Measurements from ENCODE around the gene CBX7.

The CBX7 gene

DNA sequence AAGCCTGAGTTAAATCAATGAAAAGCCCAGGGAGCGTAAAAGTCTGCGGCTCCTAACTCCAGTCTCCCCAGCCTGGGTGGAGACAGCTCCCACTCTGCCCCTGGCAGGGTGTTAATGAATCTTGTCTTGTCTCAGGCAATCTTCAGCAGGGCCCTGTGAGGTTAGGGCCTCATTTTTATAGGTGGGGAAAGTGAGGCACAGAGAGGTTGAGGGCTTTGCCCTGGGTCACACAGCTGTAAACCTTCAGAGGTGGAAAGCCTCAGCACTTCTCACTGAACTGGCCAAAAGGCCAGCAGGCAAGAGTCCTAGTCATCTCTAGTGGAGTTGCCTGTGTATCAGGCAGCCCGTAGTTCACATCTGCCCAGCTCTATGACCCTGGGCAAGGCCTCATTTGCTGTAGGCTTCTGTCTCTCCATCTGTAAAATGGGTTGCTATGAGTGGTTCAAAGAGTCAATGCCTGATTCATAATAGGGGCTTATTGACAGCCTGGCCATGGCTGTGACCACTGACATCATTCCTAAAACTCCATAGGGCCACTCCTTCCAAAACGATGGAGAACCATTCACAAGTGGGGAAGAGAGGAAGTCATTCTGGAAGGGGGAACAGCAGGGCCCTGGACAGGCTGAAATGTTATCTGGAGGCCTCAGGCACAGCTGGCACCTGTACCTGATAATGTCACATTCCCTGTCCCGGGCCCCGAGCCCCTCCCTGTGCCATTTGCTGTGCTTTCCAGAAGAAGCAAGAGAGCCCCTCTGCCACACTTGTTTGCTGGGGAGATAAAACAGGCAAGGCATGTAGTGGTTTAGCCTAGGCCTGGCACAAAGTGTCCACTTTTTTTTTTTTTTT lies 6.0 kb downstream of the CBX7 start:
- DNase-seq = no peak

DNA sequence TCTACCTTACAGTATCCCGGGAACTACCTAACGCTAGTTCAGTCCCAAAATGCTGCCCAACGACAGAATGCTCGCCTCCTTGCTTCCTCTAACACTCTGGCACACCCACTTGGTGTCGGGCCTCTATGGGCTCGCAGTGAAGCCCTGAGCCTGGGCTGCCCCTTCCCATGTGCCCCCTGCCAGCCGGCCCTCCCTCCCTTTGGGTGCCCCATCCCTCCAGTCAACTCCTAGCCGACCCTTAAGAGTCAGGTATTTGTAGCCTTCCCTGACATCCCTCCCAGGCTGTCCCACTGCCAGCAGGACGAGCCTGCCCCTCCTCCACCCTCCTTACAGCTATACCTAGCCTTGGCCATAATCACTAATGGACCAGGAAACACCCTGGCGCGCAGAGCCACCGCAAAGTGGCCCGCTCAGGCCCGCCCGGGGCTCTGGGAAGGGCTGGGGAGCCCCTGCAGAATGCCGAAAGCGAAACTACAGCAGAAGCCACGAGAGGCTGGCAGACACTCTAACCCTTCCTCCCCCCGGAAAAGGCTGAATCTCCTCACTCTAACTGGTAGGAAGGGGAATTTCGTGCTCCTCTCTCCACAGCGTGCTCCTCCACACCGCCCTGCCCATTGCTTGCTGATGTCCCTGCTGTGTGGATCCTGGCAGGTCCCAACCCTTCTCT lies 8.2 kb downstream of the CBX7 start:
- peak; percentile 53 for DNase-seq

DNA sequence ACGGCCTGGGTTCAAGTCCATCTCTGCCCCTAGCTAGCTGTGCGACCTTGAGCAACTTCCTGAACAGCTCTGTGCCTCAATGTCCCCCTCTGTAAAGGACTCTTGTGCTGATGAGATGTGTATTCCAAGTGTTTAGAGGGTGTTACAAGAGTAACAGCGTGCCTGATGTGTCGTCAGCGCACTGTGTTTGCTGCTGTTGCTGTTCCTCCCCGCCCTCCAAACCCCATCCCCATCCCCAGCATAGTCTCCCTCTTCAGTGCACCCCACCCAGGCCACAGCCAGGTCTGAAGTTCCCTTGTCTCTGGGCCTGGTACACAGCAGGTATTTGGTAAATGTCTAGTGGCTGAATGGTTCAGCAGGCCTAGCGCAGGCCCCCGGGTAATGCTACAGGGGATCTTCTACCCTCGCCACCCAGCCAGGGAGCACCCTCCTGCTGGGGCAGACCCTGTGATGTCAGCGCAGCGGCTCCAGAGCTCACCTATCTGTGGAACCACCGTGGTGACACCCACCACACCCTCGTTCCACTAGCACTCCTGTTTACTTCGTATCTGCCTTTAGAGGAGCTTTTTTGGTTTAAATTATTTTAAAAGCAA lies 10.3 kb downstream of the CBX7 start:
- DNase-seq = no peak

DNA sequence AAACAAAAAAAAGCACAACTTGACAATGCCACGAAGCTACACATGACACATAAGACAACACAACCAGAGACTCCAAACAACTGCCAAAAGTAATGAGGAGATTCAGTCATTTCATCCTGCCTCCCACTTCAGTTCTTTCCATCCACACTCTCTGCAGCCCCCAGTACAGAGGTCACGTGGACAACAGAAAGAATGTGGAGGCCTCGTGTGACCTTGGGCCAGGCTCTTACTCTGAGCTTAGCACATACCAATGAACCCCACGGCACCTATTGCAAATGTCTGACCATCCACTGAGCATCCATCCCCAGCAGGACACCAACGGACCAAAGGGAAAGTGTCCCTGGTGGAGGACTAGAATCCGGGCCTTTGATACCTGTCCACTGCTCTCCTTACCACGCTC lies 12.5 kb downstream of the CBX7 start:
- DNase-seq = no peak

DNA sequence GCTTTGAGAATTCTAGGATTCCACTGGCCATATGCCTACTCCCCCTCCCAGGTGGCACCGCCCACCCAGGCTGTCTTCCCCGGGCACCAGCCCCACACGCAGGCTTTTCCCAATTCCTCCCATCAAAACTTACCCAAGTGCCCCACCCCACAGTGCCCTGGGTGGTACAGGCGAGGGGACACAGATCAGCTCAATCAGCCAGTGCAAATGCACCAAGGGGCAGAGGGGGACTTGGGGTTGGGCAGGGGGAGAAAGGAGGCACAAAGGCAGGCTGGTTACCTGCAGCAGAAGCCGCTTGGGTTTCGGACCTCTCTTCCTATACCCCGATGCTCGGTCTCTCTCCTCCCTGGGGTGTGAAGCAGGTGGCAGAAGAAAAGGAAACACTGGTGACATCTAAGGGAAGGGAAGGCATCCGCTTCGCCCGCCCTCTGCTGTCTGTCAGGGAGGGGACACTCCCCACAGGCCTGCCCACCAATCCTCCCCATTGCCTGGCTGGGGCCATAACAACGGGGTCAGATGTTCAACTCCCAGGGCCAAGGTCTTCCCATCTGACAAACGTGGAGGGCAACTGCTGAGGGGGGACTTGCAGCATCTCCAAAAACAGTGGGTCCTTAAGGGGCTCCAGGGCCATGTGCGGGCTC lies 14.0 kb downstream of the CBX7 start:
- no peak for DNase-seq

DNA sequence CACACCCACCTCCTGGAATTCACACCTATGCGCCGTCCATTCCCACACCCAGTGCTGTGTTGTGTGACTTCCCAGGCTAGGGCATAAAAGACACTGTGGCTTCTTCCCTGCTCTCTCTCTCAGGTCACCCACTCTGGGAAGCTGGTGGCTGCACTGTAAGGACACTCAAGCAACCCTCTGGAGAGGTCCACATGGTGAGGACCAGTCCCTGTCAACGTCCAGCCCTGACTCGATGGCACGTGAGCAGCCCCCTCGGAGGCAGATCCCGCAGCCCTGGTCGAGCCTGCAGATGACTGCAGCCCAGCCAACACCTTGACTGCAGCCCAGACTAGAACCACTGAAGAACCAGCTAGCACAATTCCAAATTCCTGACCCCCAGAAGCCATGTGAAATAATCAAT lies 16.2 kb downstream of the CBX7 start:
- no peak for DNase-seq

DNA sequence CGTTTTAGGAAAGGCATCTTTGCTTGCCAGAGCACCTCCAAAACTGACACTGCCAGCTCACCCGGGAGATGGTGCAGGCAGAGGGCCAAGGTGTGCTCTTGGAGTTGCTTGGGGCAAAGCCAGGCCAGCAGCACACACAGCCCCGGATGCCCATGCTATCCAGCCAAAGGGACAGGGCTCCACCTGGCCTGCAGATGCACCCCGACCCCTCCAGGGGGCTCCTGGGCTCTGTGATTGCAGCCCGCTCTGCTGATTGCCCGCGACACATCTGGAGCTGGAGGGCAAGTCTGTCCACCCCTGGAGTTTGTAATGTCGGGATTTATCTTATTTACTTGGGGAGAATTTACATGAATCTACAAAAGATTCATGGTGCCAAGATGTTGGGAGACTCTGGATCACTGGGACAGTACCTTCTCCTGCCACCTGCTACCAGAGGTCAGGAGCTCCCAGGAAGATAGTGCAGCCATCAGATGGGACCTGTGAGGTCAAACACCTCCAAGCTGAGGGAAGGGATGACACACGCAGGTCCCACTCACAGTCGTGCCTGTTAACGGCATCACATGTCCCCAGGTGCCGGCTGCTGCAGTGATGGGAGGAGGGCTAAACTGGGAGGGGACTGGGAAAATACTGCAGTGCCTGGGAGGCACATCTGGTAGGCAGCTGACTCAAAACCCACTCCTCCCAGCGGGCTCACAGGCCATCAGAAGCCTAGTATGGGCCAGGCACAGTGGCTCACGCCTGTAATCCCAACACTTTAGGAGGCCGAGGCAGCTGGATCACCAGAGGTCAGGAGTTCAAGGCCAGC lies 17.2 kb downstream of the CBX7 start:
- DNase-seq = peak; percentile 57

DNA sequence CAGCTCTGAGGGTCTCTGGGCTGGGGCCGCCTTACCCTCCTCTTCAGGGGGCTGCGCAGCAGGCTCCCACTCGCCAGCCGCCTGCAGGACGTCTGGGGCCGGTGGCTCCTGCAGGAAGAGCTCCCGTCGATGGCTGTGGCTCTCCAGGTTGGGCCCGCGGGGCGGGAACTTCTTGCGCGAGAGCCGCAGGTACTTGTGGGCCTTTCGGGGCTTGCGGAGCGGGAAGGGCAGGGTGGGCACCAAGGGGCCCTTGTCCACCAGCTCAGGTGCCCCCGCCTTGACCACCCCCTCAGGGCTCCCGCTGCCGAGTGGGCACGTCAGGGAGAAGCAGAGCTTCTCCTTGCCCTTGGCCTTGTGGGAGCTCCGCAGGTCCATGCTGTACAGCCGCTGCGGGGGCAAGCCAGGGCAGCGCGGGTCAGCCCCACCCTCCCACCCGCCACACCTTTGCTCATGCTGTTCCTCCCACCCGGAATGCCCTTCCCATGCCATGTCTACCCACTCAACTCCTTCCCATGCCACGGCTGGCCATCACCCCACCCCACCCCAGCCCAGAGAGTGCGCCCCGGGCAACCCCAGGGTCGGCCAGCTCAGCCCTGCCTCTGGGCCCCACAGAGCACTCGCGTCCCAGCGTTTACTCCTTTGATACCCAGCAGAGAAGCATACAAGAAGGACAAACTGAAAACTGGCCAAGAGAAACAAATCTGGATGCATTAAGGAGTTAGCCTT lies 18.0 kb downstream of the CBX7 start:
- no peak for DNase-seq

DNA sequence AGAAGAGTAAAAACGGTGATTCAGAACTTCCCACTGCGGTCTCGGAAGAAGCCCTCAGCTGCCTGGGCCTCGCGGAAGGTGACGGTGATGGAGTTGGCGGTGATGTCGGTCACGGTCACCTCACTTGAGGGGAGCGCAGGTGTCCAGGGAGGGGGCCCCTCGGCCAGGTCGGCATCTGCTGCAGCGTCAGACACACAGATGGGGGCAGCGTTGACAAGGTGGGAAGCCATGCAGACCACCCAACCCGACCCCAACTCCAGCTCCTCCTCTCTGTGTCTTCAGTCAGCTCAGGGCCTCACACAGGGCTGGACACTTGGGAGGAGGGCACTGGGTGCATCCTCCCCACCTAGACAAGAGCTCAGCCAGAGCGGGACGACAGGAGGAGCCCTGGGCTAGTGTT lies 18.6 kb downstream of the CBX7 start:
- DNase-seq = no peak

DNA sequence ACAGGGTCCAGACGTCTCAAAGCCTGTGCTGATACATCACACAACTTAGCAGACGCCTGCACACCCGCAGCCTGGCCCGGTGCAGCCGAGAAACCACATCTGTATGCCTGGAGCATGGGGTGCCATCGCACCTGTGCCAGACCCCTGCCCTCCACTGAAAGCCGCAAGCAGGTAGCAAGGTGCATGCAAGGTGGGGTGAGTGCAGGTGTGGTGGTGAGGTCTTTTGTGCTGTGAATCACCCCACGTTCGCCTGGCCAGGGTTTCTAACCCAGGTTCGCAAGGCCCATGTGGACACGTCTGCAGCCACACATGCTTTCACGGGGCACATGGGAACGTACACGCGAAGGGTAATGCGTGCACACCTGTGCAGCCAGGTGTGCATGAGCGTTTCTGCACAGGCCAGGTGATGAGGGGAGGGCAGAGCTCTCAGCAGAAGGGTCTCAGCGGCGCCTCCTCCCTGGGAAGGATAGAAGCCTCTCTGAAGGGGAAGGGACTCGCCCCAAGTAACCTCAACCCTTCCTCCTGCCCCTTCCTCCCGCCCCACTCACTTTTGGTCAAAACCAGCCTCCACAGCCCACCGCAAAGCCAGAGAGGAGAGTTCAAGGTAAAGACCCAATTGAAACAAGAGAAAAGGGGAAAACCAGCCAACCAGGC lies 19.5 kb downstream of the CBX7 start:
- no peak for DNase-seq

DNA sequence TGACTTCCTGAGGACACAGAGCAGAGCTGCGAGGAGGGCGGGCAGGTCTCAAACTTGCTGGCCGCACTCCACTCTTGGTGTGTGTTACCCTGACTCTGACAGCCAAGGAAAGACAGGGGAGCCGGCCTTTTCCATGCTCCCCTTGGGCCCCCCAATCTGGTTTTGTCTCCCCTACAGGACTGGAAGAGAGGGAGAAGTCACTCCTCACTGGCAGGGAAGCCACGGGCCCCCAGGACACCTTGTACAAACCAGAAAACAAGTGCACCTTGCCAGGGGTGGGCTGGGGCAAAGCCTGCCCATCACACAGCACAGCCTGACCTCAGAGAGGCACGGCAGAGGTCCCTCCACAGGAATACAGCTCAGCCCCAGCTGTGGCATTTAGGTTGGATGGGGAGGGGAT lies 20.2 kb downstream of the CBX7 start:
- no peak for DNase-seq

DNA sequence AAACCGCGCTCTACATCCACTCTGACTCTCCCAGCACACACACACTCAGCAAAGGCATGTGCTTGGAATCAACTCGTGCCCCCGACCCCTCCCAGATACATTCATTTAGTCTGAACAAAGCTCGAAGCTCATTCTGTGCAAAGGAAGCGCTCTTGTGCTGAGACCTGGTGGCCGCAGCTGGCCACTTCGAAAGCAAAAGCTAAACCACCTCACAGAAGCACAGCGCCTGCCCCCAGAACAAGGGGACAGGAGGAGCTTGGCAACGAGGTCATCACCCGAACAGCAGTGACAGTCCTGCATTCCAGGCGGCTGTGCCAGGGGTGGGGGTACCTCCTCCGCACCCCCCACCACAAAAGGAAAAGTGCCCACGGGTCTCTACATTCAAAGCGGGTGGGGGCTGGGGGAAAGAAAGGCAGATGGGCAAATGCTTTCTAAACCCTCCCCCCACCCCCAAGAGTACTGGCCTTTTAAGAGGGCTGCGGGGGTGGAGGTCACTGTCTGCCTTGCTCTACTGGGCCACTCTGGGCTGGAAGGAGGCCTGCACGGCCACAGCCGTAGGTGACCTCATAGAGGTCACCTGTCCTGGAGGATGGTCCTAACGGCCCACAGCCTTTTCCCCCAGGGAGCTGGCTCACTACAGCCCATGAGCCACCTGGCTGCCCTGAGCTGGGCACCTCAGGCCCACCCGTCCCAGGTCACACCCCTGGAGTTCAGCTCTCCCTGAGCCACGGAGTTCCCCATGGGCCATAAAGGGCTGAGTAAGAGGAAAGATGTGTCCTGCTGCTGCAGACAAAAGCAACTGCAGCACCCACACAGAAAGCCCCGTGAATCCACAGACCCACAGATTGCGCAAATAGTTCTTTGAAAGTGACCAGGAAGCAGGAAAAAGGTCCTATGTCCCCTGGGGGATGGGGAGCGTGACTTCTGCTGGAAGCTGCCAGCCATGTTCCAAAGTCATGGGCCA lies 21.3 kb downstream of the CBX7 start:
- no peak for DNase-seq

DNA sequence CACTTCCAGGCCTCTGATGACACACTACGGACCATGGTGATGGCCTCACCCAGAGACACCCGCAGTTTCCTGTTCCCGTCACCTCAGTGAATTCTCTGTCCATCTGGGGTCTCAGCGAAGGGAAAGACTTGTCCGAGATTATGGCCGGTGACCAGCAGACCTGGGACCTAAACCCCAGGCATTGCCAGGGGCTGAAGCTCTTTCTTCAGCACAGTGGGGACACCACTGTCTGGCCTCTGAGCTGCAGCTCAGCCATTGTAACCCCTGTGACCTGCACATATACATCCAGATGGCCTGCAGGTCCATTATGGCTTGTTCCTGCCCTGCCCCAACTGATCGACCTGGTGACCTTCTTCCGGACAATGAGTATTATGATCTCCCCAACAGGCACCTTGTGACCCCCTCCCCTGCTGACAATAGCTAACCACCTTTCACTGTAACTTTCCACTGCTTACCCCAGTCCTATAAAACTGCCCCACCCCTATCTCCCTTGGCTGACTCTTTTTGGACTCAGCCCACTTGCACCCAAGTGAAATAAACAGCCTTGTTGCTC lies 22.3 kb downstream of the CBX7 start:
- no peak for DNase-seq

DNA sequence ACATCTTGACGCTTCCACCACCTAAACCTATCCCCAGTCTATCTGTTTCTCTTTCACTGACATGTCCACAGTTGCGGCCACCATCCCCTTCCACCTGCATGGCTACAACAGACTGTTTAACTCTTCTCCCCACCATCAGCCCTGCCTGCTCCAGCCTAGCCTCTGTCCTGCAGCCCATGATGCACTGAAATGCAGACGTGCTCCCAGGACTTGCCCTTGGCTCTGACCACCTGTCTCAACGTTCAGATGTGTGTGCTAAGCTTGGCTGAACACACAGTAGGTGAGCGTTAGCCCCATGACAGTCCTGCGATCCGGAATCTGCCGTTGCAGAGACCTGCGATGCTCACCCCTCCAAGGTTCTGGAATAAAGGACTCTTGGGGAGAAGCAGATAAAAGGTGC lies 22.7 kb downstream of the CBX7 start:
- DNase-seq = no peak

DNA sequence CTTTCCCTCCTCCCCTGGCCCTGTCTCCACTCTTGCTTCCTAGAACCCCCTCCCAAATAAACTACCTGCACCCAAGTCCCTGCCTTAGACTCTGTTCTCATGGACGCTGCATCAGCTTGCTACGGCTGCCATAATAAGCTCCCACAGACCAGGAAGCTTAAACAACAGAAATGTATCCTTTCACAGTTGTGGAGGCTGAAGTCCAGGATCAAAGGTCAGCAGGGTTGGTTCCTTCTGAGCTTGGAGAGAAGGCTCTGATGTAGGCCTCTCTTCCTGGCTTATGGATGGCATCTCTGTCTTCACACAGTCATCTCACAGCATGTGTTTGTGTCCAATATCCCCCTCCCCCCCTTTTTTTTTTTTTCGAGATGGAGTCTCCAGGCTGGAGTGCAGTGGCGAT lies 23.4 kb downstream of the CBX7 start:
- DNase-seq = no peak

DNA sequence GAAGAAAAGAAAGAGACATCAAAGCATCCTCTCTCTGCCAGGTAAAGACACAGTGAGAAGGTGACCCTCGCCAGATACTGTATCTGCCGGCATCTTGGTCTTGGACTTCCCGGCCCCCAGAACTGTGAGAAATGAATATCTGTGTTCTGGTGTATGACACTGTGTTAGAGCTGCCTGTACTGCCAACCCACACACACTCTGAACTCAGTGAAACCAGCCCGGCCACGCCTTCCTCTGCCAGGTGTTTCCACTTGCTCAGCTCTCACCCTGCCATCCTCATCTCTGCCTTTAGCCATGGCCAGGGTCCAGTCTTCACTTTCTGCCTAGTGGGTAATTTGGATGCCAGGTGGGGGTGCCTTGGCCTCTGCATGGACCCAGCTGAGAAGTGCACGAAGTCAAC lies 24.0 kb downstream of the CBX7 start:
- no peak for DNase-seq

DNA sequence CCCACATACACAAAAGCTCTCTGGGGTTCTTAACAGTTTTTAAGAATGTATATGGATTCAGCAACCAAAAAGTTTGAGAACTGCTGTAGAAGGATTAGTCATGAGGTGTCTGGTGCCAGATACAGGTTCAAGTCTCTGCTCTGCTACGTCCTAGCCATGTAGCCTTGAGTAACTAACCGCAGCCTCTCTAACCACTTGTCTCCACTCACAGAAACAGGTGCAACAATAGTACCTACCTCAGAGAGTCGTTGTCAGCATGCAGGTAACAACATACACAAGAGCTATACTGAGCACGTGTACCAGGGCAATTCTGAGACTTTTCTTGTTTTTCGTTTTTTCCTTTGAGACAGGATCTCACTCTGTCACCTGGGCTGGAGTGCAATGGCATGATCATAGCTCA lies 26.9 kb downstream of the CBX7 start:
- no peak for DNase-seq

DNA sequence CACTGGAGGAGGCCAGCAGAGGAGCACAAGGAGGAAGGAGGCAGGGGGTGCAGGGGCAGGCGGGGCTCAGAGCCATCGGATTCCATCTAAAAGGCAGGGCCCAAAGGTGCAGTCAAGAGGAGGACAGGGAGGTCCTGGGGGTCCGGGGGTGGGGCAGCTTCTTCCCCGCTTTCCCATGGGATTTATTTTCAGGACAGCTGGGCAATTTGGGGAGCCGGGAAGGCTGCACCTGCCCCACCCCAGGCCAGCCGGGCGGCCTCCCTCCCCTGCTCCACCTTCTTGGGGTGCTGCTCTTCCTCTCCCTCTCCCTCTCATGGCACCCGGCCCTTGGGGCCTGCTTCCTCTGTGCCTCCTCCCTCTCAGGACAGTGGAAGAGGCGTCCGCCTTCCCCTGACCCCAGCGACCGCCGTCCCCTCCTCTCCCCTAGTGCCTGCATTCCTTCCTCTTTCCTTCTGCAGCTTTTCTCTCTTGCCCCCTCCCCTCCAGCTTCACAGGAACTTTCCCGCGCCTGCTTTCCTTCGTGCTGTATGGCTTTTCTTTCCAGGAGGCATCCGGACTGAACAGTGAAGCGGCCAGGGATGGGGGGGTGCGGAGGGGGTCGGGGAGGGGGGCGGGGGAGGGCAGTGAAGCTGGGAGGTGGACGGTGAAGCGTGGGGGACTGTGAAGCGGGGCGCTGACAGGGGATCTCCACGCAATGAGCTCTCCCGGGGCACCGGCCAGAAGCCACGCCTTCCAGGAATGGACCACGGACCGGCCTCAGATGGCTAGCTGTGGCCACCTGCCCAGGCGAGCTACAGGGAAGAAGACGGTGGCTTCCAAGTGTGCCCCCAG lies 28.5 kb downstream of the CBX7 start:
- DNase-seq = no peak
